Stimulated activated CD4-positive, alpha-beta T cell treated with anti-CD3 and anti-CD28 coated beads, Interleukin-2, amount 100 ng/mL, for 4 hours (primary cell): ENCODE results near the gene GPRC5C.

ENCODE experiments used
- DNase-seq: peaks from one replicate; pipeline ENCODE4 v3.0.0-alpha.2; 2020; ENCODE audit warnings: low read depth

GPRC5C gene

GRCh38 chr17:74433421-74434121 lies 1.7 kb downstream of the GPRC5C start:
- no peak for DNase-seq

- DNase-seq: no peak
These were observed 4.0 kb downstream of the GPRC5C start for GRCh38 chr17:74435775-74436359.

GRCh38 chr17:74437702-74438101 lies 5.8 kb downstream of the GPRC5C start:
- DNase-seq: no peak

DNA sequence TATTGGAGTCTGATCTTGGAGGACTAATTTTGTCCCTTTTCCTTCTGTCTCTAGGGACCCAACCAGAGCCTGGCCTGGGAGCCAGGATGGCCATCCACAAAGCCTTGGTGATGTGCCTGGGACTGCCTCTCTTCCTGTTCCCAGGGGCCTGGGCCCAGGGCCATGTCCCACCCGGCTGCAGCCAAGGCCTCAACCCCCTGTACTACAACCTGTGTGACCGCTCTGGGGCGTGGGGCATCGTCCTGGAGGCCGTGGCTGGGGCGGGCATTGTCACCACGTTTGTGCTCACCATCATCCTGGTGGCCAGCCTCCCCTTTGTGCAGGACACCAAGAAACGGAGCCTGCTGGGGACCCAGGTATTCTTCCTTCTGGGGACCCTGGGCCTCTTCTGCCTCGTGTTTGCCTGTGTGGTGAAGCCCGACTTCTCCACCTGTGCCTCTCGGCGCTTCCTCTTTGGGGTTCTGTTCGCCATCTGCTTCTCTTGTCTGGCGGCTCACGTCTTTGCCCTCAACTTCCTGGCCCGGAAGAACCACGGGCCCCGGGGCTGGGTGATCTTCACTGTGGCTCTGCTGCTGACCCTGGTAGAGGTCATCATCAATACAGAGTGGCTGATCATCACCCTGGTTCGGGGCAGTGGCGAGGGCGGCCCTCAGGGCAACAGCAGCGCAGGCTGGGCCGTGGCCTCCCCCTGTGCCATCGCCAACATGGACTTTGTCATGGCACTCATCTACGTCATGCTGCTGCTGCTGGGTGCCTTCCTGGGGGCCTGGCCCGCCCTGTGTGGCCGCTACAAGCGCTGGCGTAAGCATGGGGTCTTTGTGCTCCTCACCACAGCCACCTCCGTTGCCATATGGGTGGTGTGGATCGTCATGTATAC lies 8.0 kb downstream of the GPRC5C start:
- DNase-seq: no peak

DNA sequence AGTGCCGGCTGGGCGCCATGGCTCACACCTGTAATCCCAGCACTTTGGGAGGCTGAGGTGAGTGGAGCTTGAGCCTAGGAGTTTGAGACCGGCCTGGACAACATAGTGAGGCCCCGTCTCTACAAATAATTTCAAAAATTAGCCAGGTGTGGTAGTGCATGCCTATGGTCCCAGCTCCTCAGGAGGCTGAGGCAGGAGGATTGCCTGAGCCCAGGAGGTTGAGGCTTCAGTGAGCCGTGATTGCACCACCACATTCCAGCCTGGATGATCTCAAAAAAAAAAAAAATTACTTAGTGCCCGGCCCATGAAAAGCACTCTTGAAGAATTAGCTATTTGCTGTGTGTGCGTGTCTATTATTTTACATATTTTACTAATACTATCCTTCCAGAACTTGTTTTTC lies 9.6 kb downstream of the GPRC5C start:
- no peak for DNase-seq

- DNase-seq: no peak
These were observed 10.4 kb downstream of the GPRC5C start for GRCh38 chr17:74442291-74442669.

DNA sequence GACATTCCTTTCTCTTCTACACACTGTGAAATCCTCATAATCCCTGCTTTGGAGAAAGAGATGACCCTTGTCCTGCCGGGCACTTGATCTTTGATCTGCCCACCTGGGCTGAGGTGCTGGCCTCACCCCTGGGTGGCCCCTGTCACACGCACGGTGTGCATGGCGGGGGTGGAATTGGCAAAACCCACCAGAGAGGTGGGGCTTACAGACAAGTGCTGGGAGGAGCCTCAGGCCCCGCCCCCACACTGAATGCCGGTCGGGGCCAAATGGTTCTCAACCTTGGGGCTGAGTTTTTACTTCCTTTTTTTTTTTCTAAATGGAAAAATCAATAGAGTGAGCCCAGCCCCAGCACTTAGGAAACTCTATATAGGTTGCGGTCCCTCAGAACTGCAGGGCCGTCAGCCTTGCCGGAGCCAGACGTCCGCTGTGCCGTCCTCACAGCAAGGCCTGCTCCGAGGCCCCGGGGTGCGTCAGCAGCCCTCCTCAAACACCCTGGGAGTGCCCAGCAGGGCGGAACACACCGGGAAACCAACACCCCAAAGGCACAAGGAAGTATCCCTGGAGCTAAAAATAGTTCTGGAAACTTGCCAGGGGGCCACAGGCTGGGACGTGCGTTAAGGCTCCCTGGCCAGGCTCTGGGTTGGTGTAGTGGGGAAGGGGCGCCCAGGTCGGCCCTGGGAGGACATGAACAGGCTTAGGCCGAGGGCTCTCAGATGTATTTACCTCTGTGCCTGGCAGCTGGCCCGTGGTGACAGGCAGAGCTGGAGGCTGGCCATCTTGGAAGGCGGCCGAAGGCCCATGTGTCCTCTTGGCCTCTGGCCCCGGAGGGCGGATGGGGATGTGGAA lies 11.0 kb downstream of the GPRC5C start:
- DNase-seq: no peak

- DNase-seq: no peak
These were observed 11.8 kb downstream of the GPRC5C start for GRCh38 chr17:74443516-74444296.

GRCh38 chr17:74444406-74444805 lies 12.5 kb downstream of the GPRC5C start:
- DNase-seq: no peak

GRCh38 chr17:74445158-74445557 lies 13.3 kb downstream of the GPRC5C start:
- no peak for DNase-seq

DNA sequence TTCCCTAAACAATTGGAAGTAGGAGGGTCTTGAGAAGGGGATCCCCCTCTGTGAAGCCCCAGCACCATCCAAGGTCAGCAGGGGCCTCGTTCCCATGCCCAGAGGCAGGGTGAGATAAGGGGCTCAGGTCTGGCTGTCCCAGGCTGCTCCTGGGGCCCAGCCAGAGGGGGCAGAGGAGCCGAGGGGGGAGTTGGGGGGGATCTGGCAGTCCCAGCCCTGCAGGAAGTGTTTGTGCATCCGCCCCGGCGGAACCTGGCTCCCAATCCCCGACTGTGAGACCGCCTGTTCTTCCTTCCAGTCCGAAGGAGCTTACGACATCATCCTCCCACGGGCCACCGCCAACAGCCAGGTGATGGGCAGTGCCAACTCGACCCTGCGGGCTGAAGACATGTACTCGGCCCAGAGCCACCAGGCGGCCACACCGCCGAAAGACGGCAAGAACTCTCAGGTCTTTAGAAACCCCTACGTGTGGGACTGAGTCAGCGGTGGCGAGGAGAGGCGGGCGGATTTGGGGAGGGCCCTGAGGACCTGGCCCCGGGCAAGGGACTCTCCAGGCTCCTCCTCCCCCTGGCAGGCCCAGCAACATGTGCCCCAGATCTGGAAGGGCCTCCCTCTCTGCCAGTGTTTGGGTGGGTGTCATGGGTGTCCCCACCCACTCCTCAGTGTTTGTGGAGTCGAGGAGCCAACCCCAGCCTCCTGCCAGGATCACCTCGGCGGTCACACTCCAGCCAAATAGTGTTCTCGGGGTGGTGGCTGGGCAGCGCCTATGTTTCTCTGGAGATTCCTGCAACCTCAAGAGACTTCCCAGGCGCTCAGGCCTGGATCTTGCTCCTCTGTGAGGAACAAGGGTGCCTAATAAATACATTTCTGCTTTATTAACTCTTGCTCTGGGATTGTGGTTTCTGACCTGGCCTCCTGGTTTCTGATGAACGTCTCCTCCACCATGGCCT lies 14.9 kb downstream of the GPRC5C start:
- no peak for DNase-seq

GRCh38 chr17:74447628-74448159 lies 15.8 kb downstream of the GPRC5C start:
- DNase-seq: no peak

DNA sequence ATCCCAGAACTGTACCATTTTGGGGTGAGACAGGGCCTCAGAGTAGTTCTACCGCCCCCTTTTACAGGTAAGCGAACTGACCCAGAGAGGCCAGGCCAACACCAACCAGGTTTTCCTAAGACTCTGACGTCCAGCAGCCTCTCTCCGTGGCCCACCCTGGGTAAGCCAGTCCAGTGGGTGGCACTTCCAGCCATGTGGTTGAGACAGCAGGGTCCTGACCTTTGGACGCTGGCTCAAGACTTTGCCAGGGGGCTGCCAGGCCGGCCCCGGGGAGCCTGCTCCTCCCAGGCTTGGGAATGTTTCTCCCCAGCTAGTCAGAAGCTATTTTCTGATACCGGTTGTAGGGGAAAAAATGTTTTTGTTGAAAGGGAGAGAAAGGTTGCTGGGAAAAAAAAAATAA lies 16.9 kb downstream of the GPRC5C start:
- no peak for DNase-seq

GRCh38 chr17:74449306-74449705 lies 17.4 kb downstream of the GPRC5C start:
- DNase-seq: no peak

DNA sequence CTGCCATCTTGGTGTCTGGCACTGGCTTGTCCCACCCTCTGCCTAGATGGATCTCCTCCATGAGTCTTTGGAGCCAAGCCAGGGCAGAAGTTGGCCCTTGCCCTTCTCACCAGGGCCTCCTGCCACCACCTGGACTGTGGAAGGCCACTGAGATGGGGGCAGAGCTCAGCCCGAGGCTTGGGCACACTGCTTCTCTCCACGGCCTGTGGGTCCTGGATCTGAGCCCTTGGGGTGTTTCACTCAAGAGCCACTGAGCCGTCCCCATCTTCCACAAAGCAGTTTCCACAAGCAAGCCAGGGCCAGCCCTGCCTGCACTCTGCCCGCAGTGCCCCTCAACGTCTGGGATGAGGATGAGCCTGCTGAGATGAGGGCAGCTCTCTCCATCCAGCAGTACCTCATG lies 17.9 kb downstream of the GPRC5C start:
- DNase-seq: no peak

GRCh38 chr17:74450231-74450630 lies 18.3 kb downstream of the GPRC5C start:
- no peak for DNase-seq

- DNase-seq: no peak
These were observed 19.1 kb downstream of the GPRC5C start for GRCh38 chr17:74450925-74451403.

DNA sequence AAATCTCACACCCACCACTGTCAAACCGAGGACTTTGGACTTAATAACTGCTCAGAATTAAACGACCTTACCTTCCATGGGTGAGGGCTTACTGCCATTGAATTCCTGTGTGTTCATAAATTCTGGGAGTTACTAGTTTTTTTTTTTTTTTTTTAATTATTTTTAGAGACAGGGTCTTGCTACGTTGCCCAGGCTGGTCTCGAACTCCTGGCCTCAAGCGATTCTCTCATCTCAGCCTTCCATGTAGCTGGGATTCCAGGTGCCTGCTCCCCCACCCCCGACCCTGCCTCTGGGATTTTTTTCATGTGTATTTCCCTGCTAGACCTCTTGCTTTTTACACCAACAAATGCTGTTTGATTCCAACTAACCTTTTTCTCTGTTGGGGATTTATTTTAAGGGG lies 19.7 kb downstream of the GPRC5C start:
- DNase-seq: no peak

DNA sequence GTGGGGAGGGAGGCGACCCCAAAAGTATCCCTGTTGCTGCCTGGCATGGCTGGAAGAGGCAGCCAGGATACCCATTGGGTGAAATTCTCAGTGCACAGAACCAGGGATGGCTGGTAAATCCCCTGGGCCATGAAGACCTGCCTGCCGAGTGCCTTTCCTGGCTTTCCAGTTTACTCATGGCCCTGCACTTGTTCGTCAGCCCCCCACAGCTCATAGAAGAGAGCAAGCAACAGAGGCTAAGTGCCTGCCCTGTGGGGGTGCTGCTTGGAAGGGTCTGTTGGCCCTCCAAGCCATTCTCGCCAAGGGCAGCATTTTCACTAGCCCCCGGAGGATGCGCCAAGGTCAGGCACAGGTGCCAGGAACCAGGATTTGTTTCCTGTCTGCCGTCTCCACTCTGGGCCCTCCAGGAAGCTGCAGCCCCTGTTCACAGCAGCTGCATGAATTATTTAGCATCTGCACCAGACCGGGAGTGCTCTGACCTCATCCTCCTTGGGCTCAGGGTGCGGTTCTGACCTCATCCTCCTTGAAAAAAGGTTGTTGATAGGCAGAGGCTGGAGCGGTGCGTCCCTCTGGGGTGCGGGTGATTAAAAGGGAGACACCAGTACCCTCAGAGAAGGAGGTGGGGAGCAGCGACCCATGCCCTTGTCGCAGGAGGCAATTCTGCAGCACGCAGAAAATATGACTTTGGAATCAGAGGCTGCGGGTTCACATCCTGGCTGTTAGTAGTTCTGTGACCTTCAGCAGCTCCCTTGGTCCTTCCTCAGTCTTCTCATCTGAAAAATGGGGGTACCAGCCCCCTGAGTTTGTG lies 20.3 kb downstream of the GPRC5C start:
- DNase-seq: no peak
